ENCODE measurements around the gene ZCCHC10. TPM values are rescaled to one million over a fixed set of nuclear protein-coding genes. Genes with fewer than 3 reads are reported as not detected.
"Not testable (repeated sequence)": the region's sequence is repeated elsewhere in the genome, so short reads cannot be mapped to it uniquely, and the experiment has no call there.

The ZCCHC10 gene
- total RNA-seq, 4 donors from 2014 or later = 8.9 to 28.9 (median 18.5) TPM

DNA sequence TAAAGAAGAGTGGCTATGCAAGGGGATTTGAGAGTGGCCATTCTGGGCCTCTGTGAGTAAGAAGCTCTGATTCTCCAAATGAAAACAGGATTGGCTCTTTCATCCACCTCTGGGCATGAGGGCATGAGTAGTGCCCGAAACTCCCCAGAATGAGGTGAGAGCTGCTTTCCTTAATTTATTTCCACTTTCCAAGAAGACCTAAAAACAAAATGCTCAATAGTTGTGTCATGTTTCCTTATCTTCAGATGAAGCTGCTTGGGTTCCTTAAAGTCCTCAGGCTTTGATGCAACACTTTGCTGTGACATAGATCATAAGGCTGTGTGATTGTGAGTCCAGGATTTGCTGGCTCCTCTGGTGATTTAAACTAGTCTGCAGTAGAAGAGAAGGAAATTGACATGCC lies 3.1 kb upstream of the ZCCHC10 start:
- H3K36me3 ChIP-seq = no peaks in the 10 kb centered on the region
- DNase-seq = no peak
- intact Hi-C loops (cut with DNase I; ENCODE audit: low total_unique reads) (no loop called here), in situ Hi-C loops (cut with MboI; ENCODE audit: low sequenced_read_pairs in 4 of 4) (no loop called here)
- H3K4me3 ChIP-seq = no peak overlapping the region
- H3K27ac ChIP-seq = no peak overlapping the region
- H3K27me3 ChIP-seq = no peaks in the 10 kb centered on the region
- peaks cover 11 to 13% of the 10 kb centered on the region in 2 donors for H3K4me1 ChIP-seq
- TF ChIP-seq, protein P1, sequence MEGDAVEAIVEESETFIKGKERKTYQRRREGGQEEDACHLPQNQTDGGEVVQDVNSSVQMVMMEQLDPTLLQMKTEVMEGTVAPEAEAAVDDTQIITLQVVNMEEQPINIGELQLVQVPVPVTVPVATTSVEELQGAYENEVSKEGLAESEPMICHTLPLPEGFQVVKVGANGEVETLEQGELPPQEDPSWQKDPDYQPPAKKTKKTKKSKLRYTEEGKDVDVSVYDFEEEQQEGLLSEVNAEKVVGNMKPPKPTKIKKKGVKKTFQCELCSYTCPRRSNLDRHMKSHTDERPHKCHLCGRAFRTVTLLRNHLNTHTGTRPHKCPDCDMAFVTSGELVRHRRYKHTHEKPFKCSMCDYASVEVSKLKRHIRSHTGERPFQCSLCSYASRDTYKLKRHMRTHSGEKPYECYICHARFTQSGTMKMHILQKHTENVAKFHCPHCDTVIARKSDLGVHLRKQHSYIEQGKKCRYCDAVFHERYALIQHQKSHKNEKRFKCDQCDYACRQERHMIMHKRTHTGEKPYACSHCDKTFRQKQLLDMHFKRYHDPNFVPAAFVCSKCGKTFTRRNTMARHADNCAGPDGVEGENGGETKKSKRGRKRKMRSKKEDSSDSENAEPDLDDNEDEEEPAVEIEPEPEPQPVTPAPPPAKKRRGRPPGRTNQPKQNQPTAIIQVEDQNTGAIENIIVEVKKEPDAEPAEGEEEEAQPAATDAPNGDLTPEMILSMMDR (IDR thresholded peaks at IDR 0.05 in 4 of 5, conservative IDR thresholded peaks at IDR 0.05 in 1 of 5) = no peak
- TF ChIP-seq POLR2A (IDR thresholded peaks at IDR 0.05) = no peak
- H3K9me3 ChIP-seq = no peaks in the 10 kb centered on the region
- ATAC-seq = no peak

DNA sequence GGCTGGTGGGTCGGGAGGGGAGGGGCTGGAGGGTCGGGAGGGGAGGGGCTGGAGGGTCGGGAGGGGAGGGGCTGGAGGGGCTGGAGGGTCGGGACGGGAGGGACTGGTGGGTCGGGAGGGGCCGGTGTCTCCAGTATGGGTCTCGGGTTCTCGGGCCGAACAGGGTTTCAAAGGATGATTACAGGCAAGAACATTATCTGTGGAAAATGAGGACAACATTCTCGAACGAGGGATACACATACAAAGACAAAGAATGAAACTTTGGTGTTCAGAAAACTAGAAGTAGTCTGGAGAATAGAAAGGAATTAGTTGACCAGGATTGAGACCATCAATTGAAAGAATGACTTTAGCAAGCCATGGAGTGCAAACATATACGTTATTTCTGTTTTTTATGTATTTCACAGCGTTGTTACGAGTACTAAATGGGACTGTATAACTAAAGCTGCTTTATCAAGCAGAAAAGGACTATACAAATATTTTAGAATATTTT lies 360 bp upstream of the ZCCHC10 start:
- DNase-seq = no peak
- ATAC-seq = peak; percentile 17 to 22
- Histone ChIP-seq H3K9me3 (no peaks in the 10 kb centered on the region), H3K27me3 (no peaks in the 10 kb centered on the region), H3K4me1 (peaks cover 11 to 15% of the 10 kb centered on the region in 2 donors), H3K27ac (peak overlapping the region; percentile 90 to 99 (median 97)), H3K4me3 (peak overlapping the region; percentile 75 to 100 (median 92)), H3K36me3 (no peaks in the 10 kb centered on the region)
- TF ChIP-seq, protein P1 (IDR thresholded peaks at IDR 0.05 in 4 of 5, conservative IDR thresholded peaks at IDR 0.05 in 1 of 5) = no peak
- no peak for TF ChIP-seq POLR2A (IDR thresholded peaks at IDR 0.05)
- in situ Hi-C loops (cut with MboI; ENCODE audit: low sequenced_read_pairs in 4 of 4) = no loop called here
- intact Hi-C loops (cut with DNase I; ENCODE audit: low total_unique reads) = loop anchor here (1.0 kb wide), 2 partner anchors 25 to 63 kb away; partner anchors contain the start of gene AFF4

DNA sequence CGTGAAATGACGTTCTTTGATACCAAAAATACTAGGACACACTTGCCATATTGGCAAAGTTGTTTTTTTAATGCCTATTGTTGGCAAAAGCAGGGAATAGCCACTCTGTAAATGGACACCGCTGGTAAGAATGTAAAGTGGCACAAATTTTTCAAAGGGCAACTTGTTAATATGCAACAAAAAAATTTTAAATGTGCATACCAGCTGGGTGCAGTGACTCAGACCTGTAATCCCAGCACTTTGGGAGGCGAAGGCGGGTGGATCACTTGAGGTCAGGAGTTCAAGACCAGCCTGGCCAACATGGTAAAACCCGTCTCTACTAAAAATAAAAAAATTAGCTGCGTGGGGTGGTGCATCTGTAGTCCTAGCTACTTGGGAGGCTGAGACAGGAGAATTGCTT lies 6.9 kb downstream of the ZCCHC10 start:
- H3K36me3 ChIP-seq = peaks cover 0 to 20% of the 10 kb centered on the region in 2 donors
- ATAC-seq; DNase-seq; H3K27ac ChIP-seq; H3K4me3 ChIP-seq; intact Hi-C loops (cut with DNase I; ENCODE audit: low total_unique reads); in situ Hi-C loops (cut with MboI; ENCODE audit: low sequenced_read_pairs in 4 of 4); H3K27me3 ChIP-seq; H3K9me3 ChIP-seq; H3K4me1 ChIP-seq: not testable (repeated sequence)

DNA sequence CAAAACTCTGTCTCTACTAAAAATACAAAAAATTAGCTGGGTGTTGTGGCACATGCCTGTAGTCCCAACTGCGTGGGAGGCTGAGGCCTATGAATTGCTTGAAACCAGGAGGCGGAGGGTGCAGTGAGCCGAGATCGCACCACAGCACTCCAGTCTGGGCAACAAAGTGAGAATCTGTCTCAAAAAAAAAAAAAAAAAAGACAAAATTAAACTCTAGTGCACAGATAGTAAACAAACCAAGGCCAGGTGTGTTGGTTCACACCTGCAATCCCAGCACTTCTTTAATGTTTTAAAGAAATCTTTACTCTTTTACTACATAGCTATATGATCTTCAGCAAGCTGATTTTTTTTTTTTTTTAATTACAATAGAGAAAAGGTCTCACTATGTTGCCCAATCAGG lies 8.4 kb downstream of the ZCCHC10 start:
- Histone ChIP-seq H3K27me3 (no peaks in the 10 kb centered on the region), H3K4me3 (no peak overlapping the region), H3K9me3 (no peaks in the 10 kb centered on the region), H3K27ac (no peak overlapping the region), H3K4me1 (no peaks in the 10 kb centered on the region), H3K36me3 (peaks cover 0 to 20% of the 10 kb centered on the region in 2 donors)
- in situ Hi-C loops (cut with MboI; ENCODE audit: low sequenced_read_pairs in 4 of 4) (no loop called here), intact Hi-C loops (cut with DNase I; ENCODE audit: low total_unique reads) (no loop called here)
- DNase-seq = no peak
- no peak for ATAC-seq
- TF ChIP-seq, protein P1 (IDR thresholded peaks at IDR 0.05 in 4 of 5, conservative IDR thresholded peaks at IDR 0.05 in 1 of 5) = no peak
- no peak for TF ChIP-seq POLR2A (IDR thresholded peaks at IDR 0.05)

DNA sequence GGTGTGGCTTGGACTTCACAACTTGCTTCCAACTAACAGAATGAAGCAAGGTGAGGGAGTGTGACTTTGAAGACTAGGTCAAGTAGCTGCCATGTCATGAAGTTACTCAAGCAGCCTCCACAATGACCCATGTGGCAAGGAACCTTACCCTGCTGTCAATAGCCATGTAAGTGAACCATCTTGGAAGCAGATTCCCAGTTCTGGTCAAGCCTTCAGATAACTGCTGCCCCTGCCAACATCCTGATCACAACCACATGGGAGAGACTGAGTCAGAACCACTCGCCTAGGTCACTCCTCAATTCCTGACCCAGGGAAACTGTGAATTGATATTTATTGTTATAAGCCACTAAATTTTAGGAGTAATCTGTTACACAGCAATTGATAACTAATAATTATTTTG lies 10.9 kb downstream of the ZCCHC10 start:
- H3K36me3 ChIP-seq = peaks cover 0 to 20% of the 10 kb centered on the region in 2 donors

DNA sequence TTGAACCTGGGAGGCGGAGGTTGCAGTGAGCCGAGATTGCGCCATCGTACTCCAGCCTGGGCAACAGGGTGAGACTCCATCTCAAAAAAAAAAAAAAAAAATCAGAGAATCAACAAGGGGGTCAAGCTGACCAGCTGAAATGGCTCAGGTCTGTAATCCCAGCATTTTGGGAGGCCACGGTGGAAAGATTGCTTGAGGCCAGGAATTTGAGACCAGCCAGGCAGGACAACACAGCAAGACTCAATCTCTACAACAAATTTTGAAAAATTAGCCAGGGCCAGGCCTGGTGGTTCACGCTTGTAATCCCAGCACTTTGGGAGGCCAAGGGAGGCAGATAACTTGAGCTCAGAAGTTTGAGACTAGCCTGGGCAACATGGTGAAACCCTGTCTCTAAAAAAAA lies 17.9 kb downstream of the ZCCHC10 start:
- H3K27me3 ChIP-seq; DNase-seq; H3K4me3 ChIP-seq; H3K4me1 ChIP-seq; intact Hi-C loops (cut with DNase I; ENCODE audit: low total_unique reads); in situ Hi-C loops (cut with MboI; ENCODE audit: low sequenced_read_pairs in 4 of 4); ATAC-seq; H3K9me3 ChIP-seq; H3K27ac ChIP-seq: not testable (repeated sequence)
- peaks cover 0 to 33% of the 10 kb centered on the region in 2 donors for H3K36me3 ChIP-seq

More for the DNA sequence above, 10.9 kb downstream of the ZCCHC10 start:
- no peak for DNase-seq
- intact Hi-C loops (cut with DNase I; ENCODE audit: low total_unique reads) = no loop called here
- ATAC-seq = no peak
- in situ Hi-C loops (cut with MboI; ENCODE audit: low sequenced_read_pairs in 4 of 4) = no loop called here
- no peak for TF ChIP-seq POLR2A (IDR thresholded peaks at IDR 0.05)
- TF ChIP-seq, protein P1 (IDR thresholded peaks at IDR 0.05 in 4 of 5, conservative IDR thresholded peaks at IDR 0.05 in 1 of 5) = no peak
- Histone ChIP-seq H3K4me3 (no peak overlapping the region), H3K27me3 (no peaks in the 10 kb centered on the region), H3K4me1 (no peaks in the 10 kb centered on the region), H3K27ac (no peak overlapping the region), H3K9me3 (no peaks in the 10 kb centered on the region)

Data from gastrocnemius medialis (tissue), 4 donors.